ENCODE data around the gene TIAM1. TPM values are rescaled to one million over a fixed set of nuclear protein-coding genes. Genes with fewer than 3 reads are reported as not detected.

Gene TIAM1
- total RNA-seq, 6 experiments from 2014 or later, result 4.8 to 12.5 (median 7.7) TPM

DNA sequence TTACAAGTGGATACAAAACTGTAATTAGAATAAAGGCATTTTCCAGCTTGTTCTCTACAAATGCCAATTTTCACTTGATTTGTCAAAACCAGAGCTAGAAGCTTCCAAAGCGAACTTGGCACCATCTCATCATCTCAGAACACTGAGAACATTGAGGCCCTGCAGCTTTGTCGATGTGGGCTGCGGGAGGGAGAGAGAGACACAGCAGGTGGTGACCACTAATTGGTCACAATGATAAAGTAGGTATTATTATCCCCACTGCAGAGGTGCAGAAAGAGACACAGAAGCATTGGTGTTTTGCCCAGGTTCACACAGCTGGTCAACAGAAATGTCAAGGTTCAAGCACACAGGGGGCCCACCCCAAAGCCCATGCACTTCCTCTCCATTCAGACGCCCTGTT is 233.6 kb downstream of the TIAM1 start:
- TF ChIP-seq POLR2A (IDR thresholded peaks at IDR 0.05), result no peak
- TF ChIP-seq, protein P1, sequence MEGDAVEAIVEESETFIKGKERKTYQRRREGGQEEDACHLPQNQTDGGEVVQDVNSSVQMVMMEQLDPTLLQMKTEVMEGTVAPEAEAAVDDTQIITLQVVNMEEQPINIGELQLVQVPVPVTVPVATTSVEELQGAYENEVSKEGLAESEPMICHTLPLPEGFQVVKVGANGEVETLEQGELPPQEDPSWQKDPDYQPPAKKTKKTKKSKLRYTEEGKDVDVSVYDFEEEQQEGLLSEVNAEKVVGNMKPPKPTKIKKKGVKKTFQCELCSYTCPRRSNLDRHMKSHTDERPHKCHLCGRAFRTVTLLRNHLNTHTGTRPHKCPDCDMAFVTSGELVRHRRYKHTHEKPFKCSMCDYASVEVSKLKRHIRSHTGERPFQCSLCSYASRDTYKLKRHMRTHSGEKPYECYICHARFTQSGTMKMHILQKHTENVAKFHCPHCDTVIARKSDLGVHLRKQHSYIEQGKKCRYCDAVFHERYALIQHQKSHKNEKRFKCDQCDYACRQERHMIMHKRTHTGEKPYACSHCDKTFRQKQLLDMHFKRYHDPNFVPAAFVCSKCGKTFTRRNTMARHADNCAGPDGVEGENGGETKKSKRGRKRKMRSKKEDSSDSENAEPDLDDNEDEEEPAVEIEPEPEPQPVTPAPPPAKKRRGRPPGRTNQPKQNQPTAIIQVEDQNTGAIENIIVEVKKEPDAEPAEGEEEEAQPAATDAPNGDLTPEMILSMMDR (IDR thresholded peaks at IDR 0.05), result no peak
- no peaks in the 10 kb centered on the region for H3K9me3 ChIP-seq
- no peaks in the 10 kb centered on the region for H3K36me3 ChIP-seq
- no peak overlapping the region for H3K27ac ChIP-seq
- WGBS (ENCODE audit: insufficient coverage, low coverage, low lambda C conversion rate, missing lambda C conversion rate), result 57% methylated on average over 4 of the region's 4 CpGs
- intact Hi-C loops (cut with DNase I), result no loop called here
- no peaks in the 10 kb centered on the region for H3K27me3 ChIP-seq
- ATAC-seq, result no peak
- no peak overlapping the region for H3K4me3 ChIP-seq
- no peaks in the 10 kb centered on the region for H3K4me1 ChIP-seq
- no peak for DNase-seq

DNA sequence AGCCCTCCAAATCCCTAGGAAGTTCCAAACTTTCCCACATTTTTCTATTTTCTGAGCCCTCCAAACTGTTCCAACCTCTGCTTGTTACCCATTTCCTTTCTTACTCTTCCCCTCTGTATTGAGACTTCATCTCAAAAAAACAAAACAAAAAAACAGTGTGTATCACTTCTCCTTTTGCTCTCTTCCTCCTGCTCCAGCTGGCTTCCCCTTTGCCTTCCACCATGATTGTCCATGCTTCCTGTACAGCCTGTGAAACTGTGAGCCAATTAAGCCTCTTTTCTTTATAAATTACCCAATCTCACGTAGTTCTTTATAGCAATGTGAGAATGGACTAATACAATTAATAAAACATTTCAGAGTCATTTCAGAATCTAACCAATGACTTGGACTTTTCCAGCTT is 236.2 kb downstream of the TIAM1 start:
- Histone ChIP-seq H3K9me3 (no peaks in the 10 kb centered on the region), H3K4me3 (no peak overlapping the region), H3K36me3 (no peaks in the 10 kb centered on the region), H3K27me3 (no peaks in the 10 kb centered on the region), H3K4me1 (no peaks in the 10 kb centered on the region), H3K27ac (no peak overlapping the region)
- WGBS (ENCODE audit: insufficient coverage, low coverage, low lambda C conversion rate, missing lambda C conversion rate), result 56% methylated on average over 1 of the region's 1 CpG
- ATAC-seq (peak; percentile 35 to 65 (median 50)), DNase-seq (no peak)
- intact Hi-C loops (cut with DNase I), result no loop called here
- TF ChIP-seq, protein P1 (IDR thresholded peaks at IDR 0.05), result no peak
- TF ChIP-seq POLR2A (IDR thresholded peaks at IDR 0.05), result no peak

DNA sequence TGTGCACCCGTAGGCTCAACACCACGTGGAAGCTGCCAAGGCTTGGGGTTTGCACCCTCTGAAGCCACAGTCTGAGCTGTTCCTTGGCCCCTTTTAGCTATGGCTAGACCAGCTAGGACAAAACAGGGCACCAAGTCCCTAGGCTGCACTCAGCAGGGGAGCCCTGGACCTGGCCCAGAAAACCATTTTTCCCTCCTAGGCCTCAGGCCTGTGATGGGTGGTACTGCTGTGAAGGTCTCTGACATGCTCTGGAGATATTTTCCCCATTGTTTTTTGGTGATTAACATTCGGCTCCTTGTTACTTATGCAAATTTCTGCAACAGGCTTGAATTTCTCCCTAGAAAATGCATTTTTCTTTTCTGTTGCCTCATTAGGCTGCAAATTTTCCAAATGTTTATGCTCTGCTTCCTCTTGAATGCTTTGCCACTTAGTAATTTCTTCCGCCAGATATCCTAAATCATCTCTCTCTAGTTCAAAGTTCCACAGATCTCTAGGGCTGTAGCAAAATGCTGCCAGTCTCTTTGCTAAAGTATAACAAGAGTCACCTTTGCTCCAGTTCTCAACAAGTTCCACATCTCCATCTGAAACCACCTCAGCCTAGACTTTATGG is 236.8 kb downstream of the TIAM1 start:
- peak overlapping the region in 1 of 3 donors; percentile 19 for H3K27ac ChIP-seq
- 69% methylated on average over 3 of the region's 4 CpGs for WGBS (ENCODE audit: insufficient coverage, low coverage, low lambda C conversion rate, missing lambda C conversion rate)
- no peak overlapping the region for H3K4me3 ChIP-seq
- intact Hi-C loops (cut with DNase I), result no loop called here
- no peaks in the 10 kb centered on the region for H3K36me3 ChIP-seq
- no peak for DNase-seq
- TF ChIP-seq, protein P1 (IDR thresholded peaks at IDR 0.05), result no peak
- ATAC-seq, result no peak
- no peaks in the 10 kb centered on the region for H3K9me3 ChIP-seq
- no peaks in the 10 kb centered on the region for H3K4me1 ChIP-seq
- H3K27me3 ChIP-seq, result no peaks in the 10 kb centered on the region

DNA sequence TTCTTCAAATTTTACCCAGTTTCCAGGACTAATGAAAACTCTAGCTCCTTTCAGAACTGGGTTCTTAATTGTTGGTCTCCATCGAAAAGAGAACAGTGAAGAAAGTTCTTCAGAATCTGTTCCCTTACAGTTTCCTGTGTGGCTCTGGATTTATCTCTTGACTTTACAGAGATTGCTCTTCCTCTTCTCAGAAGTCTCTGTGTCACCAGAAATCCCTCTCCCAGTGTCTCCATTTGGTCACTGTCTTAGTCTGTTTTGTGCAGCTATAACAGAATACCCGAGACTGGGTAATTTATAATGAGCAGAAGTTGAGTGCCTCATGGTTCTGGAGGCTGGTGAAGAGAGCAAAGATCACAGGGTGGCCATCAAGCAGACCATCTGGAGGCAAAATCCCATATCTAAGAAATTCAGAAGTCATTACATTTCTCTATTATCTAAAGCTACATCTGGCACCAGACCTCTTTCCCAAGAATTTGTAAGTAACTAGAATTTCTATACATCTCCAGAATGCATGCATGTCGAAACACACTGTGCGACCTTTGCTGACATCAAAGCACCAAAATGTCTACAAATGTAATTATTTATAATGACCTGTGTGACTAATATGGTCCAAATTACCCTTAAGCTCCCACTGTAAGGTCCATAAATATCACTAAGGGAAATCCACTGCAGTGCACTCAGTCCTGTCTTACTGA is 240.3 kb downstream of the TIAM1 start:
- Histone ChIP-seq H3K9me3 (no peaks in the 10 kb centered on the region), H3K27ac (no peak overlapping the region), H3K27me3 (no peaks in the 10 kb centered on the region), H3K4me3 (no peak overlapping the region), H3K4me1 (no peaks in the 10 kb centered on the region), H3K36me3 (no peaks in the 10 kb centered on the region)
- 73% methylated on average over 4 of the region's 4 CpGs for WGBS (ENCODE audit: insufficient coverage, low coverage, low lambda C conversion rate, missing lambda C conversion rate)
- no peak for TF ChIP-seq POLR2A (IDR thresholded peaks at IDR 0.05)
- TF ChIP-seq, protein P1 (IDR thresholded peaks at IDR 0.05), result no peak
- intact Hi-C loops (cut with DNase I), result no loop called here
- ATAC-seq, result peak in 3 of 4 donors; percentile 22 to 43 (median 28)
- DNase-seq, result no peak

All from right lobe of liver (tissue), 6 donors.